Cerebellar cortex (tissue), 1 donor: ENCODE data around the gene NUDC.
"Not testable (repeated sequence)": the region's sequence is repeated elsewhere in the genome, so short reads cannot be mapped to it uniquely, and the experiment has no call there.

Experiments used
- DNase-seq: peaks from one replicate; pipeline ENCODE4 v3.0.0-alpha.2; 2015; ENCODE audit warnings: low spot score

The NUDC gene

GRCh38 chr1:26911399-26912146 is 10.0 kb upstream of the NUDC start:
- DNase-seq, result no peak

- no peak for DNase-seq
Observed at GRCh38 chr1:26912147-26912490, 9.4 kb upstream of the NUDC start.

DNA sequence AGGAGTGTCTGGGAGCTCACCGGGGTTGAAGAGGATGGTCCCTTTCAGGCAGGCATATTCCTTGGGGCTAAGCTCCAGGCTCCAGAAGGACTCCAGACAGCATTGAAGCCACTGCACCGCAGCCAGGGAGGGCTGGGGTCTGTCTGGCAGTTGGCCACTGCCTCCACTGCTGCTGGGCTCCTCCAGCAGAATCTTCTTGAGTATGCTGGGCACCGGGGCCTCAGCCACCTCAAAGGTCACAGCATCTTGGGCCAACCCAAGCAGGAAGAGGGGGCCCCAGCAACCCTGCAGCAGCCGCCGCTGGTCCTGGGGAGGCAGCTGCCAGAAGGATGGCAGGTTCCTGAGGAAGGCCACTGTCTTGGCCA is 8.2 kb upstream of the NUDC start:
- DNase-seq, result no peak

DNA sequence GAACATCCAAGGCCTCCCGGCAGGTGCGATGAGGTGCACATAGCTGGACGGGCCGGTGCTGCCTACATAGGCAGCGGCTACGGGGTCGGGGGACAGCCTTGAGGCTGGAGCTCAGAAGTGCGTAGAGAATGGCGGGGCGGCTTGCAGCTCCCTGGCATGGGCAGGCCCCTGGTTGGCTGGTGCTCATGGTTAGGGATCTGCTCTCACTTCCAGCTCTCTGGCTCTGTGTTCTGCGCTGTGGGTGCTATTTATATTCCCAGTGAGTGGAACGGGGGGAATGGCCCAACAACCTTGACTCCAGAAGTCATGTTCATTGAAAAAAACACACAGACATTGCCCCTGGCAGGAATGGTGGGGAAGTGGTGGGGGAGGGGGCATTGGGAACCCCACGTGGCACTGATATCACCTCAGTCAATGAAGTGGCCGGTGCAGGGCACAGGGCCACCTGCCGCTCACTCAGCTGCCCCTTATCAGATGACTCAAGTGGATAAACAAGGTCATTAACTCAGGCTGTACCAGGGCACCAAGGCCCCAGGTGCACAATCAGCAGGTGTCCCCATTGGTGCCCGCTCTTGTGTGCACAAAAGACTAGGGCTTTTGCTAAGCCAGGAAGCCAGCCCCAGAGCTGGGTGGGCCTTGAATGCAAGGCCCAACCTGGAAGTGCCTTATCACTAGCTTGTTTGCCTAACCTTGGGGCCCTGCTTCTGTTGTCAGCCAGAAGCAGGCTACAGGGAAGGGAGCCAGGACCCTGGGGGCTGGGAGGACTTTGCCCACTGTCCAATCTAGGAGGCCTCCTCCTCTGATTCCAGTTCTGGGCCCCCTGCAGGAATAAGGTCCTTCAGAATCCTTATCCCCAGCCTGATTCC is 7.6 kb upstream of the NUDC start, which contains the start of gene NR0B2:
TSS of gene NR0B2 (minus strand) at position 222 of the 866 bp plus-strand sequence. CDS start at position 187, 35 bp downstream.
- DNase-seq, result peak; percentile 59

DNA sequence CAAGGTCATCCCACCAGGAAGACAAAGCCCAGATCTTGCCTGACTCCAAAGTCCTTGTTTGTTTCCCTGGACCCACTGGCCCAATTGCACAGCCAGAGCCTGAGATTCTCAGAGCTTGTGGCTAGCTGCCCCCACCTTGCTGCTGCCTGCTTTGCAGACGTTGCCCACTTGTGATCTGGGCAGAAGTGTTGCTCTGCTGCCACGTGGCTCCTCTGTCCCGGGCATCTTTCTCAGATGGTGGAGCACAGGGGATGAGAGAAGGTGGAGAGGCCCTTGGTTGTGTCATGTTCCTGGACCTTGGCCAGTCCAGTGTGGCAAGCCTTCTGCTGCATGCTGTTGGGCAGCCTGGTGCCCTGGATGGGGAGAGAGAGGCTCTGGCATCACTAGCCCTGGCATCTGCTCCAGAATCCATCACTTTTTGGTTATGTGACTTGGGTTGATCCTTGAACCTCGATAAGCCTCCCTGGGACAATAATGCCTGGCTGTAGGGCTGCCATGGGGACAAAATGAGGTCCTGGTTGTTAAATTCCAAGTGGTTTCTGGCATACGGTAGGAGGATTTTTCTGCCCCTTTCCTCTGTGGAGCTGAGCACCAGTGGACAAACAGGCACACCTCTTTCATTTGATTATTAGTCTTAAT is 6.2 kb upstream of the NUDC start:
- DNase-seq, result peak; percentile 65

- DNase-seq, result no peak
Observed at GRCh38 chr1:26921126-26921539, 410 bp upstream of the NUDC start.

GRCh38 chr1:26922431-26922729 is 837 bp downstream of the NUDC start:
- no peak for DNase-seq

DNA sequence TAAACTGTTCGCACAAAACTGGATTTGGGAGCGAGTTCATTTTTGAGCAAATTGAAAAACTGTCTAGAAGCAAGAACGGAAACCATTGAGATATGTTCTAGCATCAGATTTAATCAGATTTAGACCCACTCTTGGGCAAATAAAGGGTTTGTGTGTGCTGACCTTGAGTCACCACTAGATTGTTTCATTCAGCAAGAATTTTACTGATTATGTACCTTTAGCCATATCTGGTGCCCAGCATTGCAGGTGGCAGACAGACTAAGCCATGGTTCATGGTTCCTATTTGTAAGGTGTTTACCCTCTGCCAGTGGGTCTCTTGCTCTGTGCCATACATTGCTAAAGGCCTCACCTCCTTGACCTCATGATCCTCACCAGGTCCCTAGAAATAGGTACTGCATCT is 1.4 kb downstream of the NUDC start:
- DNase-seq, result no peak

GRCh38 chr1:26923711-26924110 is 2.2 kb downstream of the NUDC start:
- DNase-seq, result no peak

DNA sequence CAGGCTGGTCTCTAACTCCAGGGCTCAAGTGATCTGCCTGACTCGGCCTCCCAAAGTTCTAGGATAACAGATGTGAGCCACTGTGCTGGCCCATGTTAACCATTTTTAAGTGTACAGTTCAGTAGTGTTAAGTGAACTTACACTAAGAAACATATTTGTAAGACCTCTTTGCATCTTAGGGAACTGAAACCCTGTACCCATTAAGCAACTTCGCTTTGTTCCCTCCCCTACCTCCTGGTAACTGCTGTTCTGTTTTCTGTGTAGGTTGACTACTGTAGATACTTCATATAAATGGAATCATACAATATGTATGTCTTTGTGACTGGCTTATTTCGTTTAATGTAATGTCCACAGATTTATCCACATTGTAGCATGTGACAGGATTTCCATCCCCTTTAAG is 11.0 kb downstream of the NUDC start:
- no peak for DNase-seq

- no peak for DNase-seq
Observed at GRCh38 chr1:26936823-26937222, 15.3 kb downstream of the NUDC start.

DNA sequence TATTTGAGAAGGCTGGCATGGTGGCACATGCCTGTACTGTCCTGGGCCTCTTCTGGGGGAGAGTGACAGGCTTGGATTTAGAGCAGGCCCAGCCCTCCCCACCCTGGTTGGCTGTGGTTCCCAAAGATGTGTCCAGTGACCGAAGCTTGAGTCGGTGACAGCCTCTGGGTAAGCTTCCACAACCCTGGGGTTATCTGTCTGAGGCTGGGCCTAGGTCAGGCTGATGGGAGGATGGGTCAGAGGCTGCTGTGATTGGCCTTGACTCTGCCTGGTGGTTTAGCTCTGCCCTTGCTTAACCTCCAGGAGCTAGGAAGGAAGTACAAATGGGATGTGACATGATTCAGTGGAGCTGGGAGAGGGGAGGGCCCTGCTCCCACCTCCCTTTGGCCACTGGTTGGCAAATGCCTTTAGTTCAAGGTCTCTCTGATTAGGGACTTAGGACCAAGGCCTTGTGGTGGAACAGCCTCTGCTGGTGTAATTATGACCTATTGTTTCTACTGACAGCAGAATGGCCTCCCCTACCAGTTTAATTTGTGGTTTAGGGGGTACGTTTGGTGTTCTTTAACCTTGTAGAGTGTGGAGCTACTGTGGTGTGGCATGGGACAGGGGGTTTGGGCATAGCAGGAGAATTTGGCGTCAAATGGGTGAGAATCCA is 16.6 kb downstream of the NUDC start:
- no peak for DNase-seq

- DNase-seq, result no peak
Observed at GRCh38 chr1:26938659-26939025, 17.1 kb downstream of the NUDC start.

- DNase-seq, result no peak
Observed at GRCh38 chr1:26941311-26941710, 19.8 kb downstream of the NUDC start.

DNA sequence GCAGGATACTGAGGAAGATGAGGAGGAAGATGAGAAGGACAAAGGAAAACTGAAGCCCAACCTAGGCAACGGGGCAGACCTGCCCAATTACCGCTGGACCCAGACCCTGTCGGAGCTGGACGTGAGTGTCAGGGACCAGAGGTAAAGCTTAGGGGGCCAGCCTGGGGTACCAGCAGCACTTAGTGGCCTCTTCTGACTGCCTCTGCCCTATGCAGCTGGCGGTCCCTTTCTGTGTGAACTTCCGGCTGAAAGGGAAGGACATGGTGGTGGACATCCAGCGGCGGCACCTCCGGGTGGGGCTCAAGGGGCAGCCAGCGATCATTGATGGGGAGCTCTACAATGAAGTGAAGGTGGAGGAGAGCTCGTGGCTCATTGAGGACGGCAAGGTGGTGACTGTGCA is 21.1 kb downstream of the NUDC start:
- DNase-seq, result no peak

DNA sequence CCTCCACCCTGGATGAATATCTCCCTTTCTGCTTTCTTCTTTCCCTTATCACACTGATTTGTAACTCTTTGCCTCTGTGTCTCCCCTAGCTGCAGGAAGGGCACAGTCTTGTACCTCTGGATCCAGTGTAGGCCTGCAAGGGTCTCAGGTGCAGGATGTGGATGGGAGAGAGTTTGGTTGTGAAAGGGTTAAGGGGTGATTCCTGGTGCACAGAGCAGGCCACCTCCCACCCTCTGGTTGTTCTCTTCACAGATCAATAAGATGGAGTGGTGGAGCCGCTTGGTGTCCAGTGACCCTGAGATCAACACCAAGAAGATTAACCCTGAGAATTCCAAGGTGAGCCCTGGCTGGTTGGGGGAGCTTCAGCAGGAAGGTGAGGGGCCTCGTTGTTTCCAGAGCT is 23.6 kb downstream of the NUDC start:
- DNase-seq, result no peak

DNA sequence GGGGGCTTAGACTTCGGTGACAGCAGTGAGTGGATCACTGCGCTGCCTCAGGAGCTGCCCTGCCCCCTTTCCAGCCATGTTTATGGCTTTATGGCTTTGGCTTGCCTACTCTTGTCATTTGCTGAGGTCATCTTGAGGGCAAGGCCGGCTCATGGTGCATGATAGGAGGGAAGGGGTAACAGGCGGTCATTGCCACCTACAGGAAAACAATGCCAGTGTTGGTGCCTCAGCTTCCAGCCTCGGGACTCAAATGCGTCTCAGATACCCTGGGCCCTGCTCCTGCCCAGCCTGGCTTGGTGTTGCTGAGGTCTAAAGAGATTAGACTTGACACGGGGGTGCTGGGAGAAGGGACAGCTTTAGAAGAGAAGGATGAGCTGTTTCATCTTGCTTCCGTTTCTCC is 24.2 kb downstream of the NUDC start:
- no peak for DNase-seq

DNA sequence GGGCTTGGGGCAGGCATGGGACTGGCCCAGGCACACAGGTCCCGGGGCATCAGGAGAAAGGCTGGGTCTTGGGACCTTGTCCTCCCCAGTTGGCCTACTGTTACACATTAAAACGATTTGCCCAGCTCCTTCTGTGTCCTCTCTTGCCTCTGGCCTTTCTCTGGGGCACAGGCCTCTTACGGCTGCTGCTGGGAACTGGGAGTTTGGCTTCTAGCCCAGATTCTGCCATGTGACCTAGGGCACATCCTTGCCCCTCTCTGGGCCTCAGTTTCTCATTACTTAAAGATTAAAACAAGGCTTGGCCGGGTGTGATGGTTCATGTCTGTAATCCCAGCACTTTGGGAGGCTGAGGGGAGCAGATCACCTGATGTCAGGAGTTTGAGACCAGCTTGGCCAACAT is 24.7 kb downstream of the NUDC start:
- no peak for DNase-seq

DNA sequence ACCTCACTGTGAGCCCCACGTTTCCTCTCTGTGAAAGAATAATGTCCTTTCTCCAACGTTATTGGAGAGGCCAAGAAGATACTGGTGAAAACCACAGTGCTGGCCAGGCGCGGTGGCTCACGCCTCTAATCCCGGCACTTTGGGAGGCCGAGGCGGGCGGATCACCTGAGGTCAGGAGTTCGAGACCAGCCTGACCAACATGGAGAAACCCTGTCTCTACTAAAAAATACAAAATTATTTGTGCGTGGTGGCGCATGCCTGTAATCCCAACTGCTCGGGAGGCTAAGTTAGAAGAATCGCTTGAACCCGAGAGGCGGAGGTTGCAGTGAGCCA is 27.1 kb downstream of the NUDC start:
- DNase-seq, result not testable (repeated sequence)

- peak; percentile 63 for DNase-seq
Observed at GRCh38 chr1:26949266-26949925, 27.9 kb downstream of the NUDC start.

DNA sequence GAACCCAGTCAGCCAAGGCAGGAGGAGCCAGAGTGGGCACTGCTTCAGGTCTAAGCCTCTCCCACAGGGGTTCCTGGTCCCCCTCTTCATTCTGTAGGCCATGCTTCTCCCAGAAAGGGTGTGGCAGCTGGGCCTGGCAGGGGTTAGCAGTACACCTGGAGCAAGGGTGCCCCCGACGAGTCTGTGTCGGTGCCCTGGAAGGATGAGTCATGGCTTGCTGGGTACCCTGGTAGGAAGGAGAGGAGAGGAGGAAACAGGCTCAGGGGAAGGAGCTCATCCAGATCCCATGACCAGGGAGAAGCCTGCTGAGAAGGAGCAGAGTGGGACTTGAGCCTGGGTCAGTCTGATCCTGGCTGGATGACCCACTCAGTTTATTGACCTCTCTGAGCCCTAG is 28.4 kb downstream of the NUDC start:
- no peak for DNase-seq

GRCh38 chr1:26950602-26951001 is 29.1 kb downstream of the NUDC start:
- no peak for DNase-seq
